ENCODE results near the gene SPOPL. TPM values are rescaled to one million over a fixed set of nuclear protein-coding genes. Genes with fewer than 3 reads are reported as not detected.
"Not testable (repeated sequence)": the region's sequence is repeated elsewhere in the genome, so short reads cannot be mapped to it uniquely, and the experiment has no call there.

The SPOPL gene
- total RNA-seq, 4 donors from 2014 or later: 25.4 to 1,178 (median 36.7) TPM

DNA sequence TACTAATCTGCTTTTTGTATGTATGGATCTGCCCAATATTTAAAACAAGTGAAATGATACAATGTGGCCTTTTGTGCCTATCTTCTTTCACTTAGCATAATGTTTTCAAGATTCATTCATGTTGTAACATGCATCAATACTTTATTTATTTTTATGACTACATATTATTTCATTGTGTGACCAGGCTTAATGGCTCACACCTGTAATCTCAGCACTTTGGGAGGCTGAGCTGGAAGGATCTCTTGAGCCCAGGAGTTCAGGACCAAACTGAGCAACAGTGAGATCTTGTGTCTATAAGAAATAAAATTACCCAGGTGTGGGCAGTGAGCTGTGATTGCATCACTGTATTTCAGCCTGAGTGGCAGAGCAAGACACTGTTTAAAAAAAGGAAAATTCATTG, 33.2 kb downstream of the SPOPL start:
- H3K36me3 ChIP-seq: no peaks in the 10 kb centered on the region
- DNase-seq: no peak
- in situ Hi-C loops (cut with MboI; ENCODE audit: low pct_ligation_motif_present in 1 of 4, low pct_unique_long_range_greater_than_20kb in 1 of 4, low sequenced_read_pairs in 3 of 4): no loop called here
- H3K9me3 ChIP-seq: no peaks in the 10 kb centered on the region
- H3K4me3 ChIP-seq: no peak overlapping the region
- TF ChIP-seq POLR2AphosphoS5 (IDR thresholded peaks at IDR 0.05) (no peak), POLR2A (IDR thresholded peaks at IDR 0.05) (no peak), EP300 (IDR thresholded peaks at IDR 0.05; ENCODE audit: low read depth) (no peak)
- TF ChIP-seq, protein P1, sequence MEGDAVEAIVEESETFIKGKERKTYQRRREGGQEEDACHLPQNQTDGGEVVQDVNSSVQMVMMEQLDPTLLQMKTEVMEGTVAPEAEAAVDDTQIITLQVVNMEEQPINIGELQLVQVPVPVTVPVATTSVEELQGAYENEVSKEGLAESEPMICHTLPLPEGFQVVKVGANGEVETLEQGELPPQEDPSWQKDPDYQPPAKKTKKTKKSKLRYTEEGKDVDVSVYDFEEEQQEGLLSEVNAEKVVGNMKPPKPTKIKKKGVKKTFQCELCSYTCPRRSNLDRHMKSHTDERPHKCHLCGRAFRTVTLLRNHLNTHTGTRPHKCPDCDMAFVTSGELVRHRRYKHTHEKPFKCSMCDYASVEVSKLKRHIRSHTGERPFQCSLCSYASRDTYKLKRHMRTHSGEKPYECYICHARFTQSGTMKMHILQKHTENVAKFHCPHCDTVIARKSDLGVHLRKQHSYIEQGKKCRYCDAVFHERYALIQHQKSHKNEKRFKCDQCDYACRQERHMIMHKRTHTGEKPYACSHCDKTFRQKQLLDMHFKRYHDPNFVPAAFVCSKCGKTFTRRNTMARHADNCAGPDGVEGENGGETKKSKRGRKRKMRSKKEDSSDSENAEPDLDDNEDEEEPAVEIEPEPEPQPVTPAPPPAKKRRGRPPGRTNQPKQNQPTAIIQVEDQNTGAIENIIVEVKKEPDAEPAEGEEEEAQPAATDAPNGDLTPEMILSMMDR (IDR thresholded peaks at IDR 0.05): no peak
- intact Hi-C loops (cut with DNase I; ENCODE audit: low total_unique reads): no loop called here
- no peak overlapping the region for H3K27ac ChIP-seq
- peaks cover 5 to 27% (median 12%) of the 10 kb centered on the region in 4 donors for H3K4me1 ChIP-seq
- no peaks in the 10 kb centered on the region for H3K27me3 ChIP-seq

DNA sequence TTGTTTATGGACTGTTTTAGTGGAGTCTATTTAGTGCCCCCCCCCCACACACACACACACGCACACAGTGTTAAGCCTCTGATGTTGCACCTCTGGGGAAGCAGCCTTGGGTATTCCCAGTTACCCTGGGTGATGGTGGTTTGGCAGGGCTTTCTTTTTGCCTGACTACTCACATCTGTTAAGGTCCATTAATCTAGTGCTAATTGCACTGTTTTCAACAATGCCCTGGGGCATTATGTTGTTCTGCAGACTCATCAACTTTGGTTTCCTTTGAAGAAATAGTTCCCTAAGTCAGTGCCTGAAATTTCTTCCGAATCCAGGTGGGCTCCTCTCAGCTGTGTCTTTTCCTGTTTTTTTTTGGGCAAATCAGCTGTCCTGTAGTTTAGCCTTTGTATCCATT, 34.7 kb downstream of the SPOPL start:
- no peaks in the 10 kb centered on the region for H3K36me3 ChIP-seq
- in situ Hi-C loops (cut with MboI; ENCODE audit: low pct_ligation_motif_present in 1 of 4, low pct_unique_long_range_greater_than_20kb in 1 of 4, low sequenced_read_pairs in 3 of 4) (no loop called here), intact Hi-C loops (cut with DNase I; ENCODE audit: low total_unique reads) (no loop called here)
- H3K4me1 ChIP-seq: peaks cover 5 to 27% (median 12%) of the 10 kb centered on the region in 4 donors
- H3K27me3 ChIP-seq: no peaks in the 10 kb centered on the region
- no peaks in the 10 kb centered on the region for H3K9me3 ChIP-seq
- no peak overlapping the region for H3K27ac ChIP-seq
- TF ChIP-seq POLR2AphosphoS5 (IDR thresholded peaks at IDR 0.05) (no peak), POLR2A (IDR thresholded peaks at IDR 0.05) (no peak), EP300 (IDR thresholded peaks at IDR 0.05; ENCODE audit: low read depth) (no peak)
- TF ChIP-seq, protein P1 (IDR thresholded peaks at IDR 0.05): no peak
- no peak overlapping the region for H3K4me3 ChIP-seq
- 92 to 100% methylated on average over 1 to 2 of the region's 2 CpGs for WGBS, 2 donors (ENCODE audit: low coverage in 1 of 2)
- DNase-seq: no peak

DNA sequence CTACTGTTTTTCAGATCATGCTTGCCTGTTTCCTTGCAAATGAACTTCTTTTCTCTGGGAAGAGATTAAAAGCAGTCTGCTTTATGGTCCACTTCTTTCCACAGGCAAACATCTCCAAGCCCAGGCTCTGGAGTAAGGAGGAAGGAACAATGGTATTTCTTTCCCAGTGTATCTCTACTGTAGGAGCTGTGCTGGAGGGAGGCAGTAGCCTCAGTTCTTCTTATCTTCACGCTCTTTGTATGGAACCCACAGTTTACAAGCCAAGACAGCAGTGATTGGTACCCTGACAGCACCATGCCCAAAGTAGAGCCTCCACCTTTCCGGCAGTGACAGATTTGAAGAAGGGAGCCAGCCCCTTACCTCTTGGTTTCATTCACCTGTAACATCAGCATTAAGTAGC, 35.2 kb downstream of the SPOPL start:
- no peak overlapping the region for H3K4me3 ChIP-seq
- no peaks in the 10 kb centered on the region for H3K9me3 ChIP-seq
- DNase-seq: no peak
- no peaks in the 10 kb centered on the region for H3K27me3 ChIP-seq
- no peaks in the 10 kb centered on the region for H3K36me3 ChIP-seq
- in situ Hi-C loops (cut with MboI; ENCODE audit: low pct_ligation_motif_present in 1 of 4, low pct_unique_long_range_greater_than_20kb in 1 of 4, low sequenced_read_pairs in 3 of 4) (no loop called here), intact Hi-C loops (cut with DNase I; ENCODE audit: low total_unique reads) (no loop called here)
- 100% methylated on average over 2 of the region's 2 CpGs; no CpG with 5 or more reads in 1 of the 2 donors for WGBS, 2 donors (ENCODE audit: low coverage in 1 of 2)
- TF ChIP-seq POLR2A (IDR thresholded peaks at IDR 0.05) (no peak), EP300 (IDR thresholded peaks at IDR 0.05; ENCODE audit: low read depth) (no peak), POLR2AphosphoS5 (IDR thresholded peaks at IDR 0.05) (no peak)
- TF ChIP-seq, protein P1 (IDR thresholded peaks at IDR 0.05): no peak
- peaks cover 5 to 23% (median 12%) of the 10 kb centered on the region in 4 donors for H3K4me1 ChIP-seq
- H3K27ac ChIP-seq: no peak overlapping the region

DNA sequence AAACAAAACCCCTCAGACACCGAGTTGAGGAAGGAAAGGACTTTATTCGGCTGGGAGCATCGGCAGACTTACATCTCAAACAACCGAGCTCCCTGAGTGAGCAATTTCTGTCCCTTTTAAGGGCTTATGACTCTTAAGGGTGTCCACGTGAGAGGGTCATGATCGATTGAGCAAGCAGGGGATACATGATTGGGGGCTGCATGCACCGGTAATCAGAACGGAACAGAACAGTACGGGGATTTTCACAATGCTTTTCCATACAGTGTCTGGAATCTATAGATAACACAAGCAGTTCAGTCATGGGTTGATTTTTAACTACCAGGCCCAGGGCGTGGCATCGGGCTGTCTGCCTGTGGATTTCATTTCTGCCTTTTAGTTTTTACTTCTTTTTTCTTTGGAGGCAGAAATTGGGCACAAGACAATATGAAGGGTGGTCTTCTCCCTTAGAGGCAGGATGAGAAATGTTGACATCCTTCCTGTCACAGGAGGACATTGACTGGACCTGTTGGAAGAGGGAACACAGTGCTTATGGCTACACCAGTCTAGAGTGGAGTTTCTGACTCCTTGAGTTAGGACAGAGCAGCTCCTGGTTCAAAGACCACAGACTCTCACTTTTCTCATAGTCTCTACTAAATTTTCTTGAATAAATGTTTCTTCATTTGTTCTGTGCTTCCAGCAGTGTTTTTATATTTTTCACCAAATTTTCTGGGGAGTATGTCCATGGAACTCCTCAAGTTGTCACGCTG, 35.8 kb downstream of the SPOPL start:
- no peak for TF ChIP-seq POLR2AphosphoS5 (IDR thresholded peaks at IDR 0.05)
- TF ChIP-seq, protein P1 (IDR thresholded peaks at IDR 0.05): no peak
- no peak for TF ChIP-seq POLR2A (IDR thresholded peaks at IDR 0.05)
- no peak for TF ChIP-seq EP300 (IDR thresholded peaks at IDR 0.05; ENCODE audit: low read depth)
- H3K4me1 ChIP-seq: peaks cover 5 to 19% (median 12%) of the 10 kb centered on the region in 4 donors
- WGBS, 2 donors (ENCODE audit: low coverage in 1 of 2): 65 to 75% methylated on average over 5 to 12 of the region's 12 CpGs
- peak; percentile 24 for DNase-seq
- no peaks in the 10 kb centered on the region for H3K36me3 ChIP-seq
- intact Hi-C loops (cut with DNase I; ENCODE audit: low total_unique reads) (no loop called here), in situ Hi-C loops (cut with MboI; ENCODE audit: low pct_ligation_motif_present in 1 of 4, low pct_unique_long_range_greater_than_20kb in 1 of 4, low sequenced_read_pairs in 3 of 4) (no loop called here)
- H3K9me3 ChIP-seq: no peaks in the 10 kb centered on the region
- H3K4me3 ChIP-seq: no peak overlapping the region
- no peaks in the 10 kb centered on the region for H3K27me3 ChIP-seq
- no peak overlapping the region for H3K27ac ChIP-seq

DNA sequence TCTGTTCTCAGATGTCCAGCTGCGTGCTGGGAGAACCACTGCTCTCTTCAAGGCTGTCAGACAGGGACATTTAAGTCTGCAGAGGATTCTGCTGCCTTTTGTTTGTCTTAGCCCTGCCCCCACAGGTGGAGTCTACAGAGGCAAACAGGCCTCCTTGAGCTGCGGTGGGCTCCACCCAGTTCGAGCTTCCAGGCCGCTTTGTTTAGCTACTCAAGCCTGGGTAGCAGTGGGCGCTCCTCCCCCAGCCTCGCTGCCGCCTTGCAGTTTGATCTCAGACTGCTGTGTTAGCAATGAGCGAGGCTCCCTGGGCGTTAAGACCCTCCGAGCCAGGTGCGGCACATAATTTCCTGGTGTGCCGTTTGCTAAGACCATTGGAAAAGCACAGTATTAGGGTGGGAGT, 42.6 kb downstream of the SPOPL start:
- in situ Hi-C loops (cut with MboI; ENCODE audit: low pct_ligation_motif_present in 1 of 4, low pct_unique_long_range_greater_than_20kb in 1 of 4, low sequenced_read_pairs in 3 of 4); H3K36me3 ChIP-seq; H3K27me3 ChIP-seq; H3K9me3 ChIP-seq; intact Hi-C loops (cut with DNase I; ENCODE audit: low total_unique reads); H3K4me1 ChIP-seq; DNase-seq; H3K27ac ChIP-seq; H3K4me3 ChIP-seq: not testable (repeated sequence)
- 97% methylated on average over 11 of the region's 12 CpGs; no CpG with 5 or more reads in 1 of the 2 donors for WGBS, 2 donors (ENCODE audit: low coverage in 1 of 2)

All from transverse colon (tissue), 4 donors.